IMR-90 (cell line): ENCODE results near the gene KRT36. TPM values are rescaled to one million over a fixed set of nuclear protein-coding genes. Genes with fewer than 3 reads are reported as not detected.

Source experiments
- ATAC-seq: fragments of 200-7000 bp; cut with Tn5 transposase; 2 replicates; pipeline ENCODE4 v1.9.1; 2020; ENCODE audit warnings: low read depth, mild to moderate bottlenecking, moderate library complexity
- BruUV-seq: library from RNA; stranded (reverse); fragments of 400-500 nt; replicated peaks from 2 replicates; lab custom pipeline; 2021; lab: Mats Ljungman, UMichigan
- CTCF ChIA-PET: fragments of 300-600 bp; formaldehyde crosslinking; extraction: SDS; loops from one replicate; lab custom pipeline; 2021; ENCODE audit warnings: antibody characterized with exemption; lab: Yijun Ruan, JAX
- POLR2A ChIA-PET: fragments of 300-600 bp; sonication (Branson Sonifier 250); formaldehyde crosslinking; loops from one replicate; lab custom pipeline; 2022; ENCODE audit warnings: antibody characterized with exemption; ENCODE audit not compliant: unreplicated experiment; lab: Charles Lee
- DNase-seq: peaks from one replicate; pipeline ENCODE4 v3.0.0; 2013
- H2AFZ ChIP-seq: replicated peaks from 2 replicates; pipeline ENCODE3; 2013; ENCODE audit warnings: low read length, mild to moderate bottlenecking; ENCODE audit not compliant: poor library complexity
- H2AK5ac ChIP-seq: 2 replicates; pipeline ENCODE4 v1.6.1; 2013; ENCODE audit warnings: low read depth, low read length, inconsistent platforms
- H2AK9ac ChIP-seq: replicated peaks from 2 replicates; pipeline ENCODE3; 2013; ENCODE audit warnings: mild to moderate bottlenecking, low read depth, low read length, moderate library complexity; ENCODE audit not compliant: poor library complexity
- H2BK120ac ChIP-seq: 2 replicates; pipeline ENCODE4 v1.6.1; 2013; ENCODE audit warnings: low read depth, low read length, inconsistent platforms
- H2BK15ac ChIP-seq: 3 replicates; pipeline ENCODE4 v1.6.1; 2013; ENCODE audit warnings: low read depth, low read length, inconsistent platforms
- H2BK20ac ChIP-seq: 2 replicates; pipeline ENCODE4 v1.6.1; 2013; ENCODE audit warnings: low read depth, mild to moderate bottlenecking, inconsistent platforms, low read length, moderate library complexity
- H2BK5ac ChIP-seq: 2 replicates; pipeline ENCODE4 v1.6.1; 2013; ENCODE audit warnings: mild to moderate bottlenecking, low read depth, low read length, inconsistent platforms; ENCODE audit not compliant: poor library complexity, severe bottlenecking
- H3K14ac ChIP-seq: replicated peaks from 2 replicates; pipeline ENCODE4 v1.6.1; 2013; ENCODE audit warnings: low read depth, low read length, inconsistent platforms
- H3K18ac ChIP-seq: 2 replicates; pipeline ENCODE4 v1.6.1; 2013; ENCODE audit warnings: low read depth, low read length, control low read depth
- H3K23ac ChIP-seq: 2 replicates; pipeline ENCODE4 v1.6.1; 2013; ENCODE audit warnings: low read depth, low read length, inconsistent platforms
- H3K27ac ChIP-seq: 2 replicates; pipeline ENCODE4 v1.5.1; 2013; ENCODE audit warnings: mild to moderate bottlenecking, control low read depth, low read length; ENCODE audit not compliant: insufficient read depth
- H3K27me3 ChIP-seq: 2 replicates; pipeline ENCODE4 v1.6.1; 2013; ENCODE audit warnings: low read length; ENCODE audit not compliant: control insufficient read depth, insufficient read depth
- H3K36me3 ChIP-seq: 2 replicates; pipeline ENCODE4 v1.6.1; 2013; ENCODE audit warnings: low read length, mixed read lengths; ENCODE audit not compliant: control insufficient read depth, insufficient read depth
- H3K4ac ChIP-seq: 2 replicates; pipeline ENCODE4 v1.6.1; 2013; ENCODE audit warnings: low read depth, low read length, inconsistent platforms
- H3K4me1 ChIP-seq: 2 replicates; pipeline ENCODE4 v1.6.1; 2013; ENCODE audit warnings: low read length, mixed read lengths; ENCODE audit not compliant: control insufficient read depth, insufficient read depth
- H3K4me2 ChIP-seq: 2 replicates; pipeline ENCODE4 v1.6.1; 2013; ENCODE audit warnings: low read depth, mild to moderate bottlenecking, control low read depth, low read length, moderate library complexity
- H3K4me3 ChIP-seq: 2 replicates; pipeline ENCODE4 v1.5.1; 2013; ENCODE audit warnings: low read depth, mild to moderate bottlenecking, control low read depth, low read length, moderate library complexity; ENCODE audit not compliant: insufficient read depth
- H3K56ac ChIP-seq: 2 replicates; pipeline ENCODE4 v1.6.1; 2013; ENCODE audit warnings: low read length, inconsistent platforms; ENCODE audit not compliant: insufficient read depth; ENCODE audit errors: extremely low read depth
- H3K79me1 ChIP-seq, 2 experiments: 2 replicates each; pipeline ENCODE4 v1.6.1; 2013; ENCODE audit warnings: low read length in 2 of 2, inconsistent platforms in 1 of 2, low read depth in 1 of 2
- H3K9ac ChIP-seq: 2 replicates; pipeline ENCODE4 v1.6.1; 2013; ENCODE audit warnings: low read depth, low read length, control low read depth
- H3K9me1 ChIP-seq: 2 replicates; pipeline ENCODE4 v1.6.1; 2013; ENCODE audit warnings: low read length, inconsistent platforms; ENCODE audit not compliant: insufficient read depth
- H3K9me3 ChIP-seq: 2 replicates; pipeline ENCODE4 v1.6.1; 2013; ENCODE audit warnings: low read length; ENCODE audit not compliant: control insufficient read depth, insufficient read depth
- H4K20me1 ChIP-seq: 2 replicates; pipeline ENCODE4 v1.6.1; 2013; ENCODE audit warnings: low read length, inconsistent platforms; ENCODE audit not compliant: insufficient read depth
- H4K5ac ChIP-seq: 2 replicates; pipeline ENCODE4 v1.6.1; 2013; ENCODE audit warnings: mild to moderate bottlenecking, low read depth, low read length, control low read depth
- H4K8ac ChIP-seq, 2 experiments: 2 replicates each; pipeline ENCODE4 v1.6.1; 2013; ENCODE audit warnings: low read depth in 2 of 2, low read length in 2 of 2, control low read depth in 1 of 2, inconsistent platforms in 1 of 2
- H4K91ac ChIP-seq: 2 replicates; pipeline ENCODE4 v1.6.1; 2013; ENCODE audit warnings: low read depth, low read length, inconsistent platforms; ENCODE audit not compliant: insufficient read depth
- BHLHE40 ChIP-seq: fragments of 150-350 bp; IDR thresholded peaks from 2 replicates; pipeline ENCODE4 v1.6.1; 2016; ENCODE audit warnings: mild to moderate bottlenecking, low read depth, low read length
- CEBPB ChIP-seq: IDR thresholded peaks from 2 replicates; pipeline ENCODE4 v1.6.1; 2012; ENCODE audit warnings: low read depth, low read length, improper control_type of control experiment
- CHD1 ChIP-seq: IDR thresholded peaks from 2 replicates; pipeline ENCODE4 v1.6.1; 2012; ENCODE audit warnings: low read depth, low read length, improper control_type of control experiment
- FOS ChIP-seq: fragments of 150-350 bp; IDR thresholded peaks from 2 replicates; pipeline ENCODE4 v1.6.1; 2016; ENCODE audit warnings: low read depth, low read length
- MAFK ChIP-seq: IDR thresholded peaks from 2 replicates; pipeline ENCODE4 v1.6.1; 2012; ENCODE audit warnings: low read depth, low read length, improper control_type of control experiment
- MAZ ChIP-seq: IDR thresholded peaks from 2 replicates; pipeline ENCODE4 v1.6.1; 2012; ENCODE audit warnings: low read depth, mild to moderate bottlenecking, low read length, improper control_type of control experiment, moderate library complexity, borderline replicate concordance
- MXI1 ChIP-seq: IDR thresholded peaks from 2 replicates; pipeline ENCODE4 v1.6.1; 2012; ENCODE audit warnings: low read depth, mild to moderate bottlenecking, low read length, moderate library complexity, borderline replicate concordance
- NFE2L2 ChIP-seq: fragments of 150-350 bp; IDR thresholded peaks from 2 replicates; pipeline ENCODE4 v1.6.1; 2016; ENCODE audit warnings: low read depth, mild to moderate bottlenecking, low read length
- POLR2A ChIP-seq: IDR thresholded peaks from 2 replicates; pipeline ENCODE4 v1.6.1; 2012; ENCODE audit warnings: mild to moderate bottlenecking, low read depth, low read length
- RAD21 ChIP-seq: IDR thresholded peaks from 2 replicates; pipeline ENCODE4 v1.6.1; 2012; ENCODE audit warnings: low read length, improper control_type of control experiment
- RCOR1 ChIP-seq: IDR thresholded peaks from 2 replicates; pipeline ENCODE4 v1.6.1; 2012; ENCODE audit warnings: mild to moderate bottlenecking, low read length, improper control_type of control experiment; ENCODE audit not compliant: insufficient replicate concordance
- RFX5 ChIP-seq: IDR thresholded peaks from 2 replicates; pipeline ENCODE4 v1.8.0; 2012; ENCODE audit warnings: low read depth, mild to moderate bottlenecking, low read length, moderate library complexity
- SMC3 ChIP-seq: fragments of 150-350 bp; IDR thresholded peaks from 2 replicates; pipeline ENCODE4 v1.6.1; 2016; ENCODE audit warnings: low read depth, mild to moderate bottlenecking, antibody characterized with exemption, low read length, moderate library complexity
- WGBS, 2 experiments: methylation state at CpG; one replicate each; pipeline versions ENCODE4 v1.1.5 to v1.1.7; 2013; ENCODE audit warnings: missing lambda C conversion rate in 2 of 2; ENCODE audit not compliant: insufficient read length in 1 of 2; ENCODE audit errors: extremely low coverage in 2 of 2; 5-methylcytosine and 5-hydroxymethylcytosine counted together
- dilution Hi-C: fragments of 300-500 bp; cut with HindIII; formaldehyde crosslinking; loops from one replicate; pipeline ENCODE4 v1.14.3; 2018; ENCODE audit warnings: low sequenced_read_pairs; ENCODE audit not compliant: unreplicated experiment
- in situ Hi-C: fragments of 300-500 bp; cut with MboI; formaldehyde crosslinking; loops from 3 replicates; pipeline ENCODE4 v1.14.3; 2019; ENCODE audit warnings: low sequenced_read_pairs, inconsistent platforms, mixed read lengths
- intact Hi-C: fragments of 100-400 bp; cut with micrococcal nuclease; formaldehyde crosslinking; loops from 2 replicates; pipeline ENCODE4 v1.10.0; 2022
- polyA plus RNA-seq, 3 experiments: library from polyadenylated mRNA; depleted of rRNA; stranded (reverse); fragments of >200 nt; gene quantifications; 2 replicates each; pipeline ENCODE4 v1.2.3, GENCODE V29; 2012; ENCODE audit warnings: low replicate concordance in 1 of 3
- total RNA-seq: library from RNA; depleted of rRNA; stranded (reverse); fragments of >200 nt; gene quantifications from 2 replicates; pipeline ENCODE4 v1.2.3, GENCODE V29; 2012
- TF ChIP-seq, protein P1 (sequence below): fragments of 150-350 bp; IDR thresholded peaks from 2 replicates; pipeline ENCODE4 v1.6.1; 2017; ENCODE audit warnings: mild to moderate bottlenecking, antibody characterized with exemption, low read length, low read depth
- TF ChIP-seq, protein P2 (sequence below): conservative IDR thresholded peaks from 2 replicates; pipeline ENCODE4 v1.5.1; 2012; ENCODE audit warnings: mild to moderate bottlenecking, low read depth, low read length, improper control_type of control experiment

KRT36 gene
- total and polyA plus RNA-seq, 2 of the 4 experiments (the other 2 are of a cell fraction): not detected

DNA sequence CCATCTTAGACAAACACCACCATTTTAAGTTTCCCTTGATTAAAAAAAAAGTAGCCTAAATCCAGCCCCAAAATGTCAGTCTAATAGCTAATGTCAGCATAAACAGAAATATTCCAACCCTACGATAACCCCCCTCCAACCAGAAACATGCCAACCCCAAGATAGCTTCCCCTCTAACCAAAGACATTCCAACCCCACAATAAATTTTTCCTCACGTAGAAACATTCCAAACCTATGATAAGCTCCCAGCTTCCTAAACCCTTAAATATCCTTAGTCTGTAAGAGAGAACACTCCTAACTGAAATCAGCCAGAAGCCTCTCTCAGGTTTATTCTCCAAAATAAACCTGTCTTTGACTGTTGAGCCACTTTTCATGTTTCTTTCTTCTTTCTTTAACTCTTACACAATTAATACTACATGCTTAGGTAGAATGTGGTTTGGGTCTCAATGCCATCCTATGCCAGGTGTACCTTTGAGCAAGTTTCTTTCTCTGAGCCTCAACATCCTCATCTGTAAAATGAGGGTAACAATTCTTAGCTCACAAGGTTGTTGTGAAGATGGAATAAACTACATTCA is 38.5 kb downstream of the KRT36 start:
- in situ Hi-C loops (no loop called here), dilution Hi-C loops (no loop called here), intact Hi-C loops (no loop called here)
- H3K27ac ChIP-seq: no peak overlapping the region
- no peak overlapping the region; the same call in 1 of the 2 replicates for H4K91ac ChIP-seq
- no peaks in the 10 kb centered on the region for H3K36me3 ChIP-seq
- H3K56ac ChIP-seq: no peak overlapping the region
- H3K4me1 ChIP-seq: peaks cover 9% of the 10 kb centered on the region
- peak overlapping the region; percentile 15; the same call in 1 of the 2 replicates for H3K4ac ChIP-seq
- peak overlapping the region; percentile 74; the same call in 1 of the 2 replicates for H2BK120ac ChIP-seq
- H2BK15ac ChIP-seq: peak overlapping the region; percentile 2; the same call in 2 of the 3 replicates
- no TSS peak for BruUV-seq
- H2BK20ac ChIP-seq: peak overlapping the region; percentile 62; the same call in 1 of the 2 replicates
- ChIA-PET POLR2A (no interaction called here), CTCF (no interaction called here)
- H3K9ac ChIP-seq: no peak overlapping the region
- H2AFZ ChIP-seq: no peak overlapping the region
- H3K23ac ChIP-seq: no peak overlapping the region
- no peaks in the 10 kb centered on the region for H3K79me1 ChIP-seq
- no peak overlapping the region for H3K4me2 ChIP-seq
- H3K14ac ChIP-seq: no peak overlapping the region
- H4K5ac ChIP-seq: no peak overlapping the region
- 0 out of 4 replicates have a peak overlapping the region, but pooled peaks of 1 of the 2 experiments have one; percentile 17 for H4K8ac ChIP-seq
- peak overlapping the region; percentile 37; the same call in 1 of the 2 replicates for H3K18ac ChIP-seq
- DNase-seq (peak; percentile 59), ATAC-seq (peak; percentile 55)
- WGBS, 2 experiments: 29% methylated on average over 1 of the region's 2 CpGs; no CpG with 5 or more reads in 1 of the 2 experiments
- no peak overlapping the region; the same call in 1 of the 2 replicates for H2AK5ac ChIP-seq
- peaks cover 14% of the 10 kb centered on the region for H3K9me3 ChIP-seq
- H3K27me3 ChIP-seq: no peaks in the 10 kb centered on the region; the same call in 1 of the 2 replicates
- no peak overlapping the region for H3K4me3 ChIP-seq
- peak overlapping the region; percentile 43 for H2BK5ac ChIP-seq
- H3K9me1 ChIP-seq: peaks cover 5% of the 10 kb centered on the region
- no peaks in the 10 kb centered on the region for H4K20me1 ChIP-seq
- no peak overlapping the region for H2AK9ac ChIP-seq
- TF ChIP-seq CEBPB: no peak
- no peak for TF ChIP-seq BHLHE40
- TF ChIP-seq MAZ: no peak
- TF ChIP-seq, protein P1, sequence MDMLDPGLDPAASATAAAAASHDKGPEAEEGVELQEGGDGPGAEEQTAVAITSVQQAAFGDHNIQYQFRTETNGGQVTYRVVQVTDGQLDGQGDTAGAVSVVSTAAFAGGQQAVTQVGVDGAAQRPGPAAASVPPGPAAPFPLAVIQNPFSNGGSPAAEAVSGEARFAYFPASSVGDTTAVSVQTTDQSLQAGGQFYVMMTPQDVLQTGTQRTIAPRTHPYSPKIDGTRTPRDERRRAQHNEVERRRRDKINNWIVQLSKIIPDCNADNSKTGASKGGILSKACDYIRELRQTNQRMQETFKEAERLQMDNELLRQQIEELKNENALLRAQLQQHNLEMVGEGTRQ: no peak
- no peak for TF ChIP-seq RFX5
- TF ChIP-seq SMC3: no peak
- TF ChIP-seq RCOR1: no peak
- TF ChIP-seq, protein P2, sequence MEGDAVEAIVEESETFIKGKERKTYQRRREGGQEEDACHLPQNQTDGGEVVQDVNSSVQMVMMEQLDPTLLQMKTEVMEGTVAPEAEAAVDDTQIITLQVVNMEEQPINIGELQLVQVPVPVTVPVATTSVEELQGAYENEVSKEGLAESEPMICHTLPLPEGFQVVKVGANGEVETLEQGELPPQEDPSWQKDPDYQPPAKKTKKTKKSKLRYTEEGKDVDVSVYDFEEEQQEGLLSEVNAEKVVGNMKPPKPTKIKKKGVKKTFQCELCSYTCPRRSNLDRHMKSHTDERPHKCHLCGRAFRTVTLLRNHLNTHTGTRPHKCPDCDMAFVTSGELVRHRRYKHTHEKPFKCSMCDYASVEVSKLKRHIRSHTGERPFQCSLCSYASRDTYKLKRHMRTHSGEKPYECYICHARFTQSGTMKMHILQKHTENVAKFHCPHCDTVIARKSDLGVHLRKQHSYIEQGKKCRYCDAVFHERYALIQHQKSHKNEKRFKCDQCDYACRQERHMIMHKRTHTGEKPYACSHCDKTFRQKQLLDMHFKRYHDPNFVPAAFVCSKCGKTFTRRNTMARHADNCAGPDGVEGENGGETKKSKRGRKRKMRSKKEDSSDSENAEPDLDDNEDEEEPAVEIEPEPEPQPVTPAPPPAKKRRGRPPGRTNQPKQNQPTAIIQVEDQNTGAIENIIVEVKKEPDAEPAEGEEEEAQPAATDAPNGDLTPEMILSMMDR: no peak
- no peak for TF ChIP-seq MXI1
- no peak for TF ChIP-seq NFE2L2
- TF ChIP-seq MAFK: no peak
- TF ChIP-seq RAD21: no peak
- TF ChIP-seq FOS: no peak
- no peak for TF ChIP-seq CHD1
- no peak for TF ChIP-seq POLR2A
